Adrenal gland (tissue), 5 donors: ENCODE data around the gene SSH3.

Experiments used
- CTCF ChIP-seq, 6 experiments: fragments of 450-650 bp in 4 of 6; fragments of 200-600 bp in 2 of 6; sonication (generic) in 1 of 6; IDR thresholded peaks; 1 replicate in 5 of 6; 2 replicates in 1 of 6; pipeline versions ENCODE4 v1.5.1 to v1.8.0; 2016 to 2021; ENCODE audit warnings: antibody characterized with exemption in 6 of 6, mild to moderate bottlenecking in 2 of 6, moderate library complexity in 1 of 6
- POLR2A ChIP-seq, 2 donors: fragments of 450-650 bp; IDR thresholded peaks; one replicate each; pipeline ENCODE4 v1.6.1; 2017; ENCODE audit warnings: antibody characterized with exemption in 2 of 2, mild to moderate bottlenecking in 2 of 2, moderate library complexity in 1 of 2
- donor health status: DM: no; HTN: no; CAD: no.

GRCh38 chr11:67349036-67349435, 45.7 kb downstream of the SSH3 start:
- TF ChIP-seq CTCF (IDR thresholded peaks at IDR 0.05): no peak
- no peak for TF ChIP-seq POLR2A (IDR thresholded peaks at IDR 0.05)
